HepG2 (cell line): Measurements from ENCODE around the gene GCHFR. TPM values are rescaled to one million over a fixed set of nuclear protein-coding genes. Genes with fewer than 3 reads are reported as not detected.
A peak's percentile ranks its signal among the peaks of the same experiment; 100 is the strongest.

Experiments used
- CEBPB ChIP-seq: IDR thresholded peaks from 2 replicates; pipeline ENCODE4 v1.6.1; 2011; ENCODE audit warnings: low read depth, low read length, improper control_type of control experiment, borderline replicate concordance
- CHCHD3 ChIP-seq: sonication (generic); formaldehyde crosslinking; IDR thresholded peaks from 2 replicates; pipeline ENCODE4 v1.8.0; 2022; ENCODE audit warnings: mild to moderate bottlenecking, missing genetic modification reagents, moderate library complexity
- EEA1 ChIP-seq: sonication (generic); formaldehyde crosslinking; IDR thresholded peaks from 2 replicates; pipeline ENCODE4 v1.5.1; 2020; ENCODE audit warnings: mild to moderate bottlenecking, missing genetic modification reagents, borderline replicate concordance
- HIVEP1 ChIP-seq: sonication (generic); formaldehyde crosslinking; IDR thresholded peaks from 2 replicates; pipeline ENCODE4 v1.4.0; 2020; ENCODE audit warnings: mild to moderate bottlenecking, missing genetic modification reagents
- NR1H2 ChIP-seq: sonication (generic); formaldehyde crosslinking; IDR thresholded peaks from 2 replicates; pipeline ENCODE4 v1.8.1; 2022; ENCODE audit warnings: low read depth, missing genetic modification reagents, borderline replicate concordance
- RAD21 ChIP-seq: fragments of 450-650 bp; formaldehyde crosslinking; IDR thresholded peaks from 2 replicates; pipeline ENCODE4 v1.5.0; 2020; ENCODE audit warnings: mild to moderate bottlenecking
- RXRA ChIP-seq: sonication (generic); formaldehyde crosslinking; IDR thresholded peaks from 2 replicates; pipeline ENCODE4 v1.5.1; 2020; ENCODE audit warnings: missing genetic modification reagents
- SALL1 ChIP-seq: sonication (generic); formaldehyde crosslinking; IDR thresholded peaks from 2 replicates; pipeline ENCODE4 v1.8.0; 2022; ENCODE audit warnings: mild to moderate bottlenecking, missing genetic modification reagents
- ZNF3 ChIP-seq: IDR thresholded peaks from 2 replicates; pipeline ENCODE4 v1.7.0; 2017; ENCODE audit warnings: inconsistent platforms
- ZNF44 ChIP-seq: sonication (generic); formaldehyde crosslinking; IDR thresholded peaks from 2 replicates; pipeline ENCODE4 v1.5.1; 2020; ENCODE audit warnings: mild to moderate bottlenecking, missing genetic modification reagents
- ZNF484 ChIP-seq: sonication (generic); formaldehyde crosslinking; IDR thresholded peaks from 2 replicates; pipeline ENCODE4 v1.5.1; 2020; ENCODE audit warnings: mild to moderate bottlenecking, low read depth, missing genetic modification reagents, borderline replicate concordance
- ZNF550 ChIP-seq: sonication (generic); formaldehyde crosslinking; IDR thresholded peaks from 2 replicates; pipeline ENCODE4 v1.4.0; 2020; ENCODE audit warnings: mild to moderate bottlenecking, missing genetic modification reagents, borderline replicate concordance
- ZNF660 ChIP-seq: sonication (generic); formaldehyde crosslinking; IDR thresholded peaks from 2 replicates; pipeline ENCODE4 v1.5.1; 2020; ENCODE audit warnings: mild to moderate bottlenecking, low read depth, missing genetic modification reagents, borderline replicate concordance
- ZNF713 ChIP-seq: sonication (generic); formaldehyde crosslinking; IDR thresholded peaks from 2 replicates; pipeline ENCODE4 v1.4.0; 2020; ENCODE audit warnings: mild to moderate bottlenecking, missing genetic modification reagents
- ZNF782 ChIP-seq: sonication (generic); formaldehyde crosslinking; IDR thresholded peaks from 2 replicates; pipeline ENCODE4 v1.4.0; 2020; ENCODE audit warnings: missing genetic modification reagents, mild to moderate bottlenecking, borderline replicate concordance
- polyA plus RNA-seq, 8 experiments: library from polyadenylated mRNA; depleted of rRNA in 3 of 8; stranded (reverse) in 7 of 8; unstranded in 1 of 8; fragments of >200 nt; fragmentation: Illumina TruSeq in 4 of 8; extraction: Trizol in 4 of 8; gene quantifications; 2 replicates each; pipeline versions ENCODE4 v1.2.1 to v1.2.3, GENCODE V29; 2011 to 2016; ENCODE audit warnings: low read depth in 4 of 8, missing spikeins in 1 of 8, mixed read lengths in 1 of 8; ENCODE audit not compliant: insufficient read depth in 1 of 8
- total RNA-seq, 5 experiments: library from RNA; depleted of rRNA; stranded (reverse); fragments of >200 nt; fragmentation: Illumina TruSeq; extraction: Trizol; gene quantifications; 2 replicates each; pipeline ENCODE4 v1.2.3, GENCODE V29; 2016; ENCODE audit warnings: low read depth in 1 of 5
- TF ChIP-seq, protein P1 (sequence below): sonication (generic); formaldehyde crosslinking; conservative IDR thresholded peaks from 2 replicates; pipeline ENCODE4 v1.8.0; 2022; ENCODE audit warnings: mild to moderate bottlenecking, moderate library complexity, missing genetic modification reagents
- TF ChIP-seq, protein P2 (sequence below): sonication (generic); formaldehyde crosslinking; IDR thresholded peaks from 2 replicates; pipeline ENCODE4 v1.5.0; 2020; ENCODE audit warnings: mild to moderate bottlenecking, missing genetic modification reagents, borderline replicate concordance
- TF ChIP-seq, protein P3 (sequence below): sonication (generic); formaldehyde crosslinking; IDR thresholded peaks from 2 replicates; pipeline ENCODE4 v1.8.1; 2023; ENCODE audit warnings: mild to moderate bottlenecking, missing genetic modification reagents
- TF ChIP-seq, protein P4 (sequence below): sonication (generic); formaldehyde crosslinking; IDR thresholded peaks from 2 replicates; pipeline ENCODE4 v1.4.0; 2020; ENCODE audit warnings: missing genetic modification reagents
- TF ChIP-seq, protein P5 (sequence below): sonication (generic); formaldehyde crosslinking; IDR thresholded peaks from 2 replicates; pipeline ENCODE4 v1.4.0; 2020; ENCODE audit warnings: mild to moderate bottlenecking, missing genetic modification reagents, borderline replicate concordance

The GCHFR gene
- total and polyA plus RNA-seq, 2 of the 13 experiments (the other 11 are each of a cell fraction or from before 2014, with no cell fraction given): 51.5 to 92.4 TPM

DNA sequence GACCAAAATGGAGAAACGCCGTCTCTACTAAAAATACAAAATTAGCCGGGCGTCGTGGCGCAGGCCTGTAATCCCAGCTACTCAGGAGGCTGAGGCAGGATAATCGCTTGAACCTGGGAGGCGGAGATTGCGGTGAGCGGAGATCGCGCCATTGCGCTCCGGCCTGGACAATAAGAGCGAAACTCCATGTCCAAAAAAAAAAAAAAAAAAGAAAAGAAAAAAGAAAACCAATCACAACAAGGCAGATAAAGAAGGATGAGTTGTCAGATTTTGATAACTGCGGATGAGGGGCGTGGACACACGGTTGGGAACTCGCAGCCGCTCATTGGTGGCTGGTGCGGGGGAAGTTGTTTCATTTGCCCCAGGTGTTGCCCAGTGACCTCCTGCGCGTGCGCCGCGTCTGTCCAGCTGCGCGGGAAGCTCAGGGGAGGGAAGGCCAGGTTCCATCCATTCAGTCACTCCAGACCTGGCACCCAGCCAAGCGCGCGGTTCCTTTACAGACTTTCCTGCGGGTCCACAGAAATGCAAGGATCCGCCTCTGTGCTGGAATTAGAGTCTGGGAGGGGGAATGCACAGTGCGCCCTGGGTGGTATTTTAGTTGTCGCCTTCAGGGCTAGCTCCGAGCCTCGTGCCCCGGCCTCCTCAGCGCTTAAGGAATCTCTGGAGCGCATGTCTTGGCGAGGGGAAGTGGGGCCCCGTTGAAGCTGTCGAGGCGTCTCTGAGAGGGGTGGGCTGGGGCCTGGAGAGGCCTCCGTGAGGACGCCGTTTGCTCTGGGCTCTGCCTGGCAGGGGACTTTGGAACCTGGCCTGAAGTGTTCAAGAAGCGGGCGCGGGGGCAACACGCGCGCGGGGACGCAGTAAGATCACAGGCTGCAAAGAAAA is 708 bp upstream of the GCHFR start (continued):
- TF ChIP-seq, protein P1, sequence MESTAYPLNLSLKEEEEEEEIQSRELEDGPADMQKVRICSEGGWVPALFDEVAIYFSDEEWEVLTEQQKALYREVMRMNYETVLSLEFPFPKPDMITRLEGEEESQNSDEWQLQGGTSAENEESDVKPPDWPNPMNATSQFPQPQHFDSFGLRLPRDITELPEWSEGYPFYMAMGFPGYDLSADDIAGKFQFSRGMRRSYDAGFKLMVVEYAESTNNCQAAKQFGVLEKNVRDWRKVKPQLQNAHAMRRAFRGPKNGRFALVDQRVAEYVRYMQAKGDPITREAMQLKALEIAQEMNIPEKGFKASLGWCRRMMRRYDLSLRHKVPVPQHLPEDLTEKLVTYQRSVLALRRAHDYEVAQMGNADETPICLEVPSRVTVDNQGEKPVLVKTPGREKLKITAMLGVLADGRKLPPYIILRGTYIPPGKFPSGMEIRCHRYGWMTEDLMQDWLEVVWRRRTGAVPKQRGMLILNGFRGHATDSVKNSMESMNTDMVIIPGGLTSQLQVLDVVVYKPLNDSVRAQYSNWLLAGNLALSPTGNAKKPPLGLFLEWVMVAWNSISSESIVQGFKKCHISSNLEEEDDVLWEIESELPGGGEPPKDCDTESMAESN (CRISPR knock-in tag): peak; percentile 36; the same call in 1 of the 2 replicates
- TF ChIP-seq, protein P2, sequence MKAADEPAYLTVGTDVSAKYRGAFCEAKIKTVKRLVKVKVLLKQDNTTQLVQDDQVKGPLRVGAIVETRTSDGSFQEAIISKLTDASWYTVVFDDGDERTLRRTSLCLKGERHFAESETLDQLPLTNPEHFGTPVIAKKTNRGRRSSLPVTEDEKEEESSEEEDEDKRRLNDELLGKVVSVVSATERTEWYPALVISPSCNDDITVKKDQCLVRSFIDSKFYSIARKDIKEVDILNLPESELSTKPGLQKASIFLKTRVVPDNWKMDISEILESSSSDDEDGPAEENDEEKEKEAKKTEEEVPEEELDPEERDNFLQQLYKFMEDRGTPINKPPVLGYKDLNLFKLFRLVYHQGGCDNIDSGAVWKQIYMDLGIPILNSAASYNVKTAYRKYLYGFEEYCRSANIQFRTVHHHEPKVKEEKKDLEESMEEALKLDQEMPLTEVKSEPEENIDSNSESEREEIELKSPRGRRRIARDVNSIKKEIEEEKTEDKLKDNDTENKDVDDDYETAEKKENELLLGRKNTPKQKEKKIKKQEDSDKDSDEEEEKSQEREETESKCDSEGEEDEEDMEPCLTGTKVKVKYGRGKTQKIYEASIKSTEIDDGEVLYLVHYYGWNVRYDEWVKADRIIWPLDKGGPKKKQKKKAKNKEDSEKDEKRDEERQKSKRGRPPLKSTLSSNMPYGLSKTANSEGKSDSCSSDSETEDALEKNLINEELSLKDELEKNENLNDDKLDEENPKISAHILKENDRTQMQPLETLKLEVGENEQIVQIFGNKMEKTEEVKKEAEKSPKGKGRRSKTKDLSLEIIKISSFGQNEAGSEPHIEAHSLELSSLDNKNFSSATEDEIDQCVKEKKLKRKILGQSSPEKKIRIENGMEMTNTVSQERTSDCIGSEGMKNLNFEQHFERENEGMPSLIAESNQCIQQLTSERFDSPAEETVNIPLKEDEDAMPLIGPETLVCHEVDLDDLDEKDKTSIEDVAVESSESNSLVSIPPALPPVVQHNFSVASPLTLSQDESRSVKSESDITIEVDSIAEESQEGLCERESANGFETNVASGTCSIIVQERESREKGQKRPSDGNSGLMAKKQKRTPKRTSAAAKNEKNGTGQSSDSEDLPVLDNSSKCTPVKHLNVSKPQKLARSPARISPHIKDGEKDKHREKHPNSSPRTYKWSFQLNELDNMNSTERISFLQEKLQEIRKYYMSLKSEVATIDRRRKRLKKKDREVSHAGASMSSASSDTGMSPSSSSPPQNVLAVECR (CRISPR knock-in tag): no peak
- TF ChIP-seq HIVEP1 (CRISPR knock-in tag) (peak; percentile 49), CEBPB (no peak), ZNF550 (CRISPR knock-in tag) (no peak), EEA1 (CRISPR knock-in tag) (no peak), ZNF713 (no peak; the same call in 1 of the 2 replicates), ZNF782 (CRISPR knock-in tag) (no peak; the same call in 1 of the 2 replicates), ZNF484 (no peak), ZNF660 (CRISPR knock-in tag) (no peak), NR1H2 (CRISPR knock-in tag) (no peak), CHCHD3 (CRISPR knock-in tag) (0 out of 2 replicates have a peak, but pooled peaks have one; percentile 58), RXRA (CRISPR knock-in tag) (no peak), ZNF3 (CRISPR knock-in tag) (no peak), ZNF44 (CRISPR knock-in tag) (no peak), SALL1 (CRISPR knock-in tag) (peak; percentile 60), RAD21 (CRISPR knock-in tag) (no peak)
- TF ChIP-seq, protein P3, sequence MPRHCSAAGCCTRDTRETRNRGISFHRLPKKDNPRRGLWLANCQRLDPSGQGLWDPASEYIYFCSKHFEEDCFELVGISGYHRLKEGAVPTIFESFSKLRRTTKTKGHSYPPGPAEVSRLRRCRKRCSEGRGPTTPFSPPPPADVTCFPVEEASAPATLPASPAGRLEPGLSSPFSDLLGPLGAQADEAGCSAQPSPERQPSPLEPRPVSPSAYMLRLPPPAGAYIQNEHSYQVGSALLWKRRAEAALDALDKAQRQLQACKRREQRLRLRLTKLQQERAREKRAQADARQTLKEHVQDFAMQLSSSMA (CRISPR knock-in tag): no peak
- TF ChIP-seq, protein P4, sequence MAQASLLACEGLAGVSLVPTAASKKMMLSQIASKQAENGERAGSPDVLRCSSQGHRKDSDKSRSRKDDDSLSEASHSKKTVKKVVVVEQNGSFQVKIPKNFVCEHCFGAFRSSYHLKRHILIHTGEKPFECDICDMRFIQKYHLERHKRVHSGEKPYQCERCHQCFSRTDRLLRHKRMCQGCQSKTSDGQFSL (CRISPR knock-in tag): no peak
- TF ChIP-seq, protein P5, sequence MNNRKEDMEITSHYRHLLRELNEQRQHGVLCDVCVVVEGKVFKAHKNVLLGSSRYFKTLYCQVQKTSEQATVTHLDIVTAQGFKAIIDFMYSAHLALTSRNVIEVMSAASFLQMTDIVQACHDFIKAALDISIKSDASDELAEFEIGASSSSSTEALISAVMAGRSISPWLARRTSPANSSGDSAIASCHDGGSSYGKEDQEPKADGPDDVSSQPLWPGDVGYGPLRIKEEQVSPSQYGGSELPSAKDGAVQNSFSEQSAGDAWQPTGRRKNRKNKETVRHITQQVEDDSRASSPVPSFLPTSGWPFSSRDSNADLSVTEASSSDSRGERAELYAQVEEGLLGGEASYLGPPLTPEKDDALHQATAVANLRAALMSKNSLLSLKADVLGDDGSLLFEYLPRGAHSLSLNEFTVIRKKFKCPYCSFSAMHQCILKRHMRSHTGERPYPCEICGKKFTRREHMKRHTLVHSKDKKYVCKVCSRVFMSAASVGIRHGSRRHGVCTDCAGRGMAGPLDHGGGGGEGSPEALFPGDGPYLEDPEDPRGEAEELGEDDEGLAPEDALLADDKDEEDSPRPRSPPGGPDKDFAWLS (CRISPR knock-in tag): 0 out of 2 replicates have a peak, but pooled peaks have one; percentile 13
